Tibial nerve (tissue), 4 donors: Measurements from ENCODE around the gene HS1BP3. TPM values are rescaled to one million over a fixed set of nuclear protein-coding genes. Genes with fewer than 3 reads are reported as not detected.

Experiments
- DNase-seq, 2 donors: peaks; one replicate each; pipeline ENCODE4 v3.0.0-alpha.2; 2019; ENCODE audit warnings: low spot score in 2 of 2
- H3K27ac ChIP-seq, 4 donors: fragments of 200-600 bp; sonication (generic) in 3 of 4; one replicate each; pipeline ENCODE4 v1.5.1; 2017 to 2019; ENCODE audit warnings: mild to moderate bottlenecking in 1 of 4
- H3K27me3 ChIP-seq, 2 donors: fragments of 200-600 bp; sonication (generic) in 1 of 2; one replicate each; pipeline versions ENCODE4 v1.5.1 to v1.6.0; 2017 to 2019
- H3K36me3 ChIP-seq, 3 donors: fragments of 200-600 bp; sonication (generic); one replicate each; pipeline ENCODE4 v1.5.1; 2018 to 2019
- H3K4me1 ChIP-seq, 4 donors: fragments of 200-600 bp; sonication (generic) in 3 of 4; one replicate each; pipeline ENCODE4 v1.5.1; 2017 to 2019
- H3K4me3 ChIP-seq, 4 donors: fragments of 200-600 bp; sonication (generic) in 3 of 4; one replicate each; pipeline ENCODE4 v1.5.1; 2017 to 2019; ENCODE audit warnings: mild to moderate bottlenecking in 1 of 4, moderate library complexity in 1 of 4
- H3K9me3 ChIP-seq, 4 donors: fragments of 200-600 bp; sonication (generic) in 3 of 4; one replicate each; pipeline ENCODE4 v1.5.1; 2017 to 2019
- EP300 ChIP-seq, 2 donors: sonication (generic); formaldehyde crosslinking; IDR thresholded peaks; one replicate each; pipeline ENCODE4 v1.6.1; 2017; ENCODE audit warnings: antibody characterized with exemption in 2 of 2, mild to moderate bottlenecking in 1 of 2
- POLR2A ChIP-seq, 2 donors: fragments of 450-650 bp; IDR thresholded peaks; one replicate each; pipeline ENCODE4 v1.6.1; 2017; ENCODE audit warnings: antibody characterized with exemption in 2 of 2, mild to moderate bottlenecking in 2 of 2, moderate library complexity in 2 of 2
- WGBS, 2 donors: methylation state at CpG; one replicate each; pipeline ENCODE4 v1.1.5; 2018; 5-methylcytosine and 5-hydroxymethylcytosine counted together
- total RNA-seq, 4 donors: library from RNA; depleted of rRNA; stranded (reverse); fragments of >200 nt; gene quantifications; one replicate each; pipeline ENCODE4 v1.1.0, GENCODE V29; 2016
- TF ChIP-seq, protein P1 (sequence below), 5 experiments: fragments of 200-600 bp in 3 of 5; fragments of 450-650 bp in 2 of 5; sonication (generic) in 3 of 5; IDR thresholded peaks; one replicate each; pipeline ENCODE4 v1.5.1; 2016 to 2019; ENCODE audit warnings: antibody characterized with exemption in 5 of 5, mild to moderate bottlenecking in 3 of 5, moderate library complexity in 2 of 5

The HS1BP3 gene
- total RNA-seq, 4 donors from 2014 or later, result 24.5 to 45.9 (median 33.8) TPM

DNA sequence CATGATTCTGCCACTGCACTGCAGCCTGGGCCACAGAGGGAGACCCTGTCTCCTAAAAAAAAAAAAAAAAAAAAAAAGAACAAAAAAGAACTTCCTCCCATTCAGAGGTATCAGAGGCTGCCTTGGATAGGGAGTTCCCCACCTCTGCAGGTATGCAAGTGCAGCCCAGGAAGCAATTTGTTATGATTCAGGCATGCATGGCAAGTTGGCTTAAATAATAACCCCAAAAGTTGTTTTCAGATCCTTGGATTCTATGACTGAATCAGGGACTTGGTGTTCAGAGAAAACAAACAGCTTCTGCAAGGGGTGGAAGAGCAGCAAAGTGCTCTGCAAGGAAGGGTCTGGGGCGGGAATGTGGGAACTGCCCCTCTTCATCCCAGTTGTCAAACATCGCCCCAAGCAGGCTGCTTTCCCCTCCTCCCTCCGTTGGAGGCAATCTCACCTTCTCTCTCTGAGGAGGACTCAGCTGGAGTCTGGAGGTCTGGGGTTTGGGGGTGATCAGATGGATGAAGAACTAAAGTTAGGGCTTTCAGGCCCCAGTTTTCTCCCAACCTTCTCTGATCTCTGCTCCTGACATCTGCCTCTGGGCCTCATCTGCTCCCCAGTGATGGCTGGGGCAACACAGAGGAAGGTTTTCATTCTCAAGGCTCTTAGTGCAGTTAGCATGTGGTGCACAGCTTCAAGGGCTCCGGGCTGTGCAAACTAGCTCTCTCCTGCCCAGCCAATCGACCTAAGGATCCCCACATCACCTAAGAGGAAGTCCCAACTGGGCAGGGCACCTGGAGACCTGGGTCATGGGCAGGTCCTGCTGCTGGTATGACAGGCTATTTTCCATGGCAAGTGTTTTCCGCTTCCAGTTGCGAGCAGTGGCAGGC is 12.5 kb upstream of the HS1BP3 start:
- H3K9me3 ChIP-seq, result no peaks in the 10 kb centered on the region
- DNase-seq, result no peak
- H3K27me3 ChIP-seq, result peaks cover 0 to 89% of the 10 kb centered on the region in 2 donors
- no peak for TF ChIP-seq EP300 (IDR thresholded peaks at IDR 0.05)
- TF ChIP-seq POLR2A (IDR thresholded peaks at IDR 0.05), result no peak
- TF ChIP-seq, protein P1, sequence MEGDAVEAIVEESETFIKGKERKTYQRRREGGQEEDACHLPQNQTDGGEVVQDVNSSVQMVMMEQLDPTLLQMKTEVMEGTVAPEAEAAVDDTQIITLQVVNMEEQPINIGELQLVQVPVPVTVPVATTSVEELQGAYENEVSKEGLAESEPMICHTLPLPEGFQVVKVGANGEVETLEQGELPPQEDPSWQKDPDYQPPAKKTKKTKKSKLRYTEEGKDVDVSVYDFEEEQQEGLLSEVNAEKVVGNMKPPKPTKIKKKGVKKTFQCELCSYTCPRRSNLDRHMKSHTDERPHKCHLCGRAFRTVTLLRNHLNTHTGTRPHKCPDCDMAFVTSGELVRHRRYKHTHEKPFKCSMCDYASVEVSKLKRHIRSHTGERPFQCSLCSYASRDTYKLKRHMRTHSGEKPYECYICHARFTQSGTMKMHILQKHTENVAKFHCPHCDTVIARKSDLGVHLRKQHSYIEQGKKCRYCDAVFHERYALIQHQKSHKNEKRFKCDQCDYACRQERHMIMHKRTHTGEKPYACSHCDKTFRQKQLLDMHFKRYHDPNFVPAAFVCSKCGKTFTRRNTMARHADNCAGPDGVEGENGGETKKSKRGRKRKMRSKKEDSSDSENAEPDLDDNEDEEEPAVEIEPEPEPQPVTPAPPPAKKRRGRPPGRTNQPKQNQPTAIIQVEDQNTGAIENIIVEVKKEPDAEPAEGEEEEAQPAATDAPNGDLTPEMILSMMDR (IDR thresholded peaks at IDR 0.05), result no peak
- H3K4me3 ChIP-seq, result no peak overlapping the region
- H3K27ac ChIP-seq, result no peak overlapping the region
- peaks cover 0 to 38% (median 16%) of the 10 kb centered on the region in 4 donors for H3K4me1 ChIP-seq
- 43 to 52% methylated on average over 7 of the region's 7 CpGs for WGBS, 2 donors
- H3K36me3 ChIP-seq, result no peaks in the 10 kb centered on the region

DNA sequence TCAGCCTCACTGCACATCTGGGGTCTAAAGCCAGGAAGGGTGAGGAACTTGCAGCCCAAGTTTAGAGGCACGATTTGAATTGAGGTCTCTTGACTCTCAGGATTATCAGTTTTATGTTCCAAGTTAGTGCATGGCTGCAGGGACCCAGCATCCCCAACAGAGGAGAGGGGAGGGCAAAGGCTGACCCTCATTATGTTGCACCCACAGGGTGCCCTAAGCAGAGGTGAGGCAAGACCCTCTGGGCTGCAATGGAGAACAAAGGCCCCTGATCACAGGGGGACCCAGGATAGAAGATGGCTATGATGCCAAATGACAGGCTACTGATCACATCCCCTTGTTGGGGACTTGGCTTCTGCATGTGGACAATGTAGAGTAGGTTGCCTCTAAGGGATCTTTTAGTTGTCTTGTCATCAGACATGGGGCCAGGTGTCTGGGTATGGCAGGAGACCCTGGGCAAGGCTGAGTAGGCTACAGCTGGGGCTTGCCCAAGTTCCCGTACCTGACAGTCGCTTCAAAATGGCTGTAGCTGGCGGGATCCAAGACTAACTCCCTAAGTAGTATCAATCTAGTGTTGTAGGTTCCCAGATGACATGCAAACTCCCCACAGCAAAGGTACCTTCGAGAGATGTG is 11.5 kb upstream of the HS1BP3 start:
- Histone ChIP-seq H3K27me3 (peaks cover 0 to 79% of the 10 kb centered on the region in 2 donors), H3K27ac (no peak overlapping the region), H3K36me3 (no peaks in the 10 kb centered on the region), H3K4me3 (no peak overlapping the region), H3K4me1 (peaks cover 0 to 33% (median 14%) of the 10 kb centered on the region in 4 donors), H3K9me3 (no peaks in the 10 kb centered on the region)
- TF ChIP-seq EP300 (IDR thresholded peaks at IDR 0.05) (no peak), POLR2A (IDR thresholded peaks at IDR 0.05) (no peak)
- TF ChIP-seq, protein P1 (IDR thresholded peaks at IDR 0.05), result no peak
- WGBS, 2 donors, result 80% methylated on average over 5 of the region's 5 CpGs
- DNase-seq, result no peak

DNA sequence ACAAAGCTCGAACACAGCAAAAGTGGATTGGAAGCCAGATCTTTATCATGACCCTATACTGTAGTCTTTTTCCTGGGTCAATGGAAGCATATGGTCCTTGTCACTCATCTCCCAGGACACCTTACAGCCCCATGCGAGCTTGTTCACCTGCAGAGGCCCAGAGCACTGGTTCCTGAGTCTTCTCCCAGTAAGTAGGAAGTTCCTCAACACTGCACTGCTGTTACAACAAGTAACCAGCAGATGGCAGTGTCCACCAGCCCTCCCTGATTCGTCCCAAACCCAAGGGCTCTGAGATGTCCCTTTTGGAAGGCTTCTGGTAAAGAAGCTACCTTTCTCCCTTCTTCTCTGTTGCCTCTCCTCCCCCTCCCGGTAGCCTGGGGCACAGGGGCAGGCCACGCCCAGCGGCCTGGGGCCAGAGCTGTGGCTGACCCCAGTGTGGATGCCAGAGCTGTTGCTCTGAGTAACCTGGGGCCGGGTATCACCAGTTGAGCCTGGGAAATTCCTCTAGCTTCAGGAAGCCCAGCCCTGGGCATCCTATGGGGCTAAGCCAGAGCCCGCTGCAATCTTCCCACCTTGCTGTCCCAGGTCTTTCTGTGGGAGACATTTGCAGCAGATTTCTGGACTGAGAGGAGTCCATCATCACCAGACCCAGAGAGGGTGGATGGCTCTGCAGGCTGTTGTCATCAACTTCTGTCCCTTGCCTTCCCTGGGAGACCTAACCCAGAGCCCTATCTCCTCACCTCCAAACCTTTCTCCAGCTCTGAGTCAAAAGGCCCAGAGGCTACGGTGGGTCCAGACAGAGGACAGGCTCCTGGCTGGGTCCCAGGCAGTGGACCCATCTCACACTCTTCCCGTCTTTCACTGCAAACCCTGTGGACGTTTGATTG is 10.8 kb upstream of the HS1BP3 start:
- Histone ChIP-seq H3K4me1 (peaks cover 0 to 28% (median 11%) of the 10 kb centered on the region in 4 donors), H3K27ac (no peak overlapping the region), H3K27me3 (peaks cover 0 to 74% of the 10 kb centered on the region in 2 donors), H3K36me3 (no peaks in the 10 kb centered on the region), H3K9me3 (no peaks in the 10 kb centered on the region), H3K4me3 (no peak overlapping the region)
- peak in 1 of 2 donors; percentile 75 for DNase-seq
- 33 to 34% methylated on average over 11 of the region's 11 CpGs for WGBS, 2 donors
- no peak for TF ChIP-seq EP300 (IDR thresholded peaks at IDR 0.05)
- TF ChIP-seq, protein P1 (IDR thresholded peaks at IDR 0.05), result peak; percentile 93 to 96 (median 95)
- no peak for TF ChIP-seq POLR2A (IDR thresholded peaks at IDR 0.05)

DNA sequence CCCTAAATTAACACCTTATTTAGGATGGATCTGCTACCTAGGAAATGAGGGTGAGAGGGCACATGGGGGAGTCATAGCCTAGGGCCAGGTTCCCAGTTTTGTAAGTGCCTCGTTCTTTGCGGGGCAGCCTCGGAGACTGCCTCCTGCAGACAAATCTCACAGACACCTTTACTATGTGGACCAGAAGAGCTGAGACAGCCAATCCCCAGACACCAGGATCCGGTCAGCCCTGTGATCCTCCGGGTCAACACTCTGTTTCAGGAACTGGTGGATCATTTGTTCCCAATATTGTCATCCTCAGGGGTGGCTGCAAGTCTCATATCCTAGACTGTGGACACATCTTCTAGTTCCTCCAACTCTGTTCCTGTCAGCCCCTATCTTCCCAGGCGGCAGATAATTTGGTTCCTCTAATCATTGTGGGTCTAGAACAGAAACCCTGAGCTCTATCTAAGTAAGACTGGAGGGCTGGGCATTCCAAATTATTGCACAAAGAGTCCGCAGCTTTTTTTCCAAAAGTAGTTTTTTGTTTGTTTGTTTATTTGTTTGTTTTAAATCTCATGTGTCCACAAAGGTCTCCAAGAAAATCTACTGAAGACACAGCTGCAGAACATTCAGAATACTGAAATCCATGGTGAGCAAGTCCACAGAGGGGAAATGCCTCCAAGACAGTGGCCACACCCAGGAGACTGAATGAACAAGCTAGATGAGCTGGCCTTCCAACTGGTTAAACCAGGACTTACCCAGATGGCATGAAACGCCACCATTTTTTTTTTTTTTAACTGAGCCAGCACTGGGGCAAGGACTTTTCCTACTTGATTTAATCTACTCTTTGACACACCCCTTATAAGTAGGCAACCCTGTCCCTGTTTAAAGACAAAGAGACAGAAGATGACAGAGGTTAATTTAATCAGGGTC is 9.9 kb upstream of the HS1BP3 start:
- no peak overlapping the region for H3K4me3 ChIP-seq
- peaks cover 0 to 65% of the 10 kb centered on the region in 2 donors for H3K27me3 ChIP-seq
- H3K4me1 ChIP-seq, result peaks cover 0 to 19% (median 3%) of the 10 kb centered on the region in 4 donors
- no peaks in the 10 kb centered on the region for H3K36me3 ChIP-seq
- no peak overlapping the region for H3K27ac ChIP-seq
- DNase-seq, result no peak
- WGBS, 2 donors, result 53 to 62% methylated on average over 8 of the region's 8 CpGs
- no peaks in the 10 kb centered on the region for H3K9me3 ChIP-seq
- TF ChIP-seq EP300 (IDR thresholded peaks at IDR 0.05) (no peak), POLR2A (IDR thresholded peaks at IDR 0.05) (no peak)
- TF ChIP-seq, protein P1 (IDR thresholded peaks at IDR 0.05), result no peak
